WTC11 (cell line): ENCODE results near the gene KLHDC7A. TPM values are rescaled to one million over a fixed set of nuclear protein-coding genes. Genes with fewer than 3 reads are reported as not detected.

Experiments
- ATAC-seq: fragments of 200-7000 bp; cut with Tn5 transposase; 2 replicates; pipeline ENCODE4 v1.10.0; 2021; ENCODE audit warnings: mild to moderate bottlenecking, moderate library complexity
- CTCF ChIA-PET: fragments of 300-600 bp; sonication (Branson Sonifier 250); formaldehyde crosslinking; loops from one replicate; lab custom pipeline; 2021; ENCODE audit warnings: antibody characterized with exemption; lab: Charles Lee
- POLR2A ChIA-PET: fragments of 350-600 bp; sonication (Branson Sonifier 250); formaldehyde crosslinking; loops from one replicate; lab custom pipeline; 2021; ENCODE audit warnings: antibody characterized with exemption; lab: Charles Lee
- DNase-seq: peaks from one replicate; pipeline ENCODE4 v3.0.0; 2021; ENCODE audit warnings: low spot score
- H3K27ac Mint-ChIP-seq: 2 replicates; pipeline ENCODE4 v1.8.0; 2021; ENCODE audit warnings: mixed read lengths
- H3K27me3 Mint-ChIP-seq: 2 replicates; pipeline ENCODE4 v1.8.0; 2021; ENCODE audit warnings: low read depth, mild to moderate bottlenecking, moderate library complexity, mixed read lengths
- H3K36me3 Mint-ChIP-seq: 2 replicates; pipeline ENCODE4 v1.8.0; 2021; ENCODE audit warnings: mixed read lengths
- H3K4me1 Mint-ChIP-seq: 2 replicates; pipeline ENCODE4 v1.8.0; 2022; ENCODE audit warnings: mixed read lengths
- H3K4me3 Mint-ChIP-seq: 2 replicates; pipeline ENCODE4 v1.8.0; 2021; ENCODE audit warnings: mild to moderate bottlenecking, moderate library complexity, mixed read lengths
- H3K9me3 Mint-ChIP-seq: 2 replicates; pipeline ENCODE4 v1.8.0; 2021; ENCODE audit warnings: mixed read lengths
- CBFB ChIP-seq: sonication (generic); formaldehyde crosslinking; IDR thresholded peaks from 2 replicates; pipeline ENCODE4 v1.8.1; 2022; ENCODE audit warnings: mild to moderate bottlenecking, low read depth, missing genetic modification reagents
- CREB1 ChIP-seq: sonication (generic); formaldehyde crosslinking; IDR thresholded peaks from 2 replicates; pipeline ENCODE4 v1.8.0; 2023; ENCODE audit warnings: mild to moderate bottlenecking, missing genetic modification reagents
- CREM ChIP-seq: sonication (generic); formaldehyde crosslinking; IDR thresholded peaks from 2 replicates; pipeline ENCODE4 v1.8.1; 2022; ENCODE audit warnings: mild to moderate bottlenecking, missing genetic modification reagents, moderate library complexity
- ELF4 ChIP-seq: sonication (generic); formaldehyde crosslinking; IDR thresholded peaks from 2 replicates; pipeline ENCODE4 v1.8.1; 2022; ENCODE audit warnings: low read depth, mild to moderate bottlenecking, moderate library complexity, missing genetic modification reagents
- ESRRA ChIP-seq: sonication (generic); formaldehyde crosslinking; IDR thresholded peaks from 2 replicates; pipeline ENCODE4 v1.8.1; 2022; ENCODE audit warnings: mild to moderate bottlenecking, missing genetic modification reagents, borderline replicate concordance
- FOXK1 ChIP-seq: sonication (generic); formaldehyde crosslinking; IDR thresholded peaks from 2 replicates; pipeline ENCODE4 v1.8.0; 2022; ENCODE audit warnings: mild to moderate bottlenecking, moderate library complexity, missing genetic modification reagents
- GRHL2 ChIP-seq: fragments of 250-450 bp; sonication (Bioruptor Pico); IDR thresholded peaks from 2 replicates; pipeline ENCODE4 v1.8.0; 2022; ENCODE audit warnings: mild to moderate bottlenecking, moderate library complexity; ENCODE audit not compliant: insufficient replicate concordance, severe bottlenecking
- HMGA2 ChIP-seq: fragments of 250-450 bp; sonication (Bioruptor Pico); IDR thresholded peaks from 2 replicates; pipeline ENCODE4 v1.4.0; 2021; ENCODE audit warnings: mild to moderate bottlenecking, moderate library complexity
- JUN ChIP-seq: sonication (generic); formaldehyde crosslinking; IDR thresholded peaks from 2 replicates; pipeline ENCODE4 v1.8.0; 2023; ENCODE audit warnings: mild to moderate bottlenecking, missing genetic modification reagents
- KAT7 ChIP-seq: sonication (generic); formaldehyde crosslinking; IDR thresholded peaks from 2 replicates; pipeline ENCODE4 v1.8.1; 2023; ENCODE audit warnings: missing genetic modification reagents, mild to moderate bottlenecking, borderline replicate concordance
- NR1H2 ChIP-seq: sonication (generic); formaldehyde crosslinking; IDR thresholded peaks from 2 replicates; pipeline ENCODE4 v1.9.0; 2021; ENCODE audit warnings: mild to moderate bottlenecking, moderate library complexity, missing genetic modification reagents
- OVOL2 ChIP-seq: fragments of 250-450 bp; sonication (Bioruptor Pico); IDR thresholded peaks from 2 replicates; pipeline ENCODE4 v1.9.0; 2021; ENCODE audit warnings: mild to moderate bottlenecking, borderline replicate concordance
- SMAD3 ChIP-seq: sonication (generic); formaldehyde crosslinking; IDR thresholded peaks from 2 replicates; pipeline ENCODE4 v1.8.0; 2022; ENCODE audit warnings: missing genetic modification reagents, mild to moderate bottlenecking, borderline replicate concordance
- SMAD4 ChIP-seq: sonication (generic); formaldehyde crosslinking; IDR thresholded peaks from 2 replicates; pipeline ENCODE4 v1.8.0; 2022; ENCODE audit warnings: mild to moderate bottlenecking, missing genetic modification reagents
- ZBTB21 ChIP-seq: sonication (generic); formaldehyde crosslinking; IDR thresholded peaks from 2 replicates; pipeline ENCODE4 v1.8.1; 2023; ENCODE audit warnings: mild to moderate bottlenecking, missing genetic modification reagents, borderline replicate concordance
- ZMAT4 ChIP-seq: fragments of 250-450 bp; sonication (Bioruptor Pico); IDR thresholded peaks from 2 replicates; pipeline ENCODE4 v1.9.0; 2021; ENCODE audit warnings: mild to moderate bottlenecking
- ZNF263 ChIP-seq: sonication (generic); formaldehyde crosslinking; IDR thresholded peaks from 2 replicates; pipeline ENCODE4 v1.8.1; 2022; ENCODE audit warnings: low read depth, mild to moderate bottlenecking, moderate library complexity, missing genetic modification reagents
- ZNF317 ChIP-seq: sonication (generic); formaldehyde crosslinking; IDR thresholded peaks from 2 replicates; pipeline ENCODE4 v1.8.1; 2023; ENCODE audit warnings: low read depth, mild to moderate bottlenecking, moderate library complexity, missing genetic modification reagents, borderline replicate concordance
- ZNF416 ChIP-seq: fragments of 250-450 bp; sonication (Bioruptor Pico); IDR thresholded peaks from 2 replicates; pipeline ENCODE4 v1.9.0; 2021; ENCODE audit warnings: mild to moderate bottlenecking, inconsistent platforms
- ZNF671 ChIP-seq: fragments of 250-450 bp; sonication (Bioruptor Pico); IDR thresholded peaks from 2 replicates; pipeline ENCODE4 v1.8.0; 2021; ENCODE audit warnings: mild to moderate bottlenecking
- total RNA-seq: library from RNA; stranded (reverse); gene quantifications from 3 replicates; pipeline ENCODE4 v1.2.3, GENCODE V29; 2021
- TF ChIP-seq, protein P1 (sequence below): fragments of 250-450 bp; sonication (Bioruptor Pico); IDR thresholded peaks from 2 replicates; pipeline ENCODE4 v1.9.0; 2021; ENCODE audit warnings: moderate library complexity, mild to moderate bottlenecking, inconsistent platforms, borderline replicate concordance
- TF ChIP-seq, protein P2 (sequence below): sonication (generic); formaldehyde crosslinking; IDR thresholded peaks from 2 replicates; pipeline ENCODE4 v1.8.0; 2022; ENCODE audit warnings: missing genetic modification reagents
- TF ChIP-seq, protein P3 (sequence below): fragments of 200-600 bp; IDR thresholded peaks from 2 replicates; pipeline ENCODE4 v1.8.0; 2022; ENCODE audit warnings: antibody characterized with exemption
- TF ChIP-seq, protein P4 (sequence below): sonication (generic); formaldehyde crosslinking; IDR thresholded peaks from 2 replicates; pipeline ENCODE4 v1.8.1; 2023; ENCODE audit warnings: mild to moderate bottlenecking, missing genetic modification reagents, moderate library complexity
- TF ChIP-seq, protein P5 (sequence below): sonication (generic); formaldehyde crosslinking; IDR thresholded peaks from 2 replicates; pipeline ENCODE4 v1.8.0; 2022; ENCODE audit warnings: mild to moderate bottlenecking, missing genetic modification reagents

The KLHDC7A gene
- total RNA-seq, 1 experiment from 2014 or later = 14.3 TPM

DNA sequence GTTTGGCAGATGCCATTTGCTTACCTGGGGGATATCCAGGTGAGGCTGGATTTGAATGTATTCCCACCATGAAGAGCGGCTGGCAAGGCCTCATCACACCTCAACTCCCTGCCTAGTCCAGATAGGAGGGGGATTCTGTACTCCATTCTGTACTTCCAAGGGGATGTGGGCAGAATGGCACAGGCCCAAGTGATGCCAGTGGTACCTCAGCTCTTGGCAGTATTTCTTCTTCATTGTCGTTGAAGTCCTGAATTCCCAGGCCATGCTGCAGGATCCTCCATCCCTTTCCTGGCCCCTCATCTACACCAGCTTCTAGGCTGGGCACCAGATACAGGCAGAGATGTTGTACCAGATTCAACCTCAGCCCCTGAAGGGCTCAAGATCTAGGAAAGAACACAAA is 47.9 kb downstream of the KLHDC7A start:
- TF ChIP-seq, protein P1, sequence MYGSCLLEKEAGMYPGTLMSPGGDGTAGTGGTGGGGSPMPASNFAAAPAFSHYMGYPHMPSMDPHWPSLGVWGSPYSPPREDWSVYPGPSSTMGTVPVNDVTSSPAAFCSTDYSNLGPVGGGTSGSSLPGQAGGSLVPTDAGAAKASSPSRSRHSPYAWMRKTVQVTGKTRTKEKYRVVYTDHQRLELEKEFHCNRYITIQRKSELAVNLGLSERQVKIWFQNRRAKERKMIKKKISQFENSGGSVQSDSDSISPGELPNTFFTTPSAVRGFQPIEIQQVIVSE (CRISPR knock-in tag) = no peak
- TF ChIP-seq KAT7 (CRISPR knock-in tag) (no peak), HMGA2 (CRISPR knock-in tag) (no peak), SMAD3 (no peak), ZMAT4 (CRISPR knock-in tag) (no peak), ZNF317 (no peak), ZBTB21 (no peak), ZNF416 (CRISPR knock-in tag) (no peak), JUN (CRISPR knock-in tag) (no peak), FOXK1 (no peak), ELF4 (CRISPR knock-in tag) (no peak), CBFB (no peak)
- TF ChIP-seq, protein P2, sequence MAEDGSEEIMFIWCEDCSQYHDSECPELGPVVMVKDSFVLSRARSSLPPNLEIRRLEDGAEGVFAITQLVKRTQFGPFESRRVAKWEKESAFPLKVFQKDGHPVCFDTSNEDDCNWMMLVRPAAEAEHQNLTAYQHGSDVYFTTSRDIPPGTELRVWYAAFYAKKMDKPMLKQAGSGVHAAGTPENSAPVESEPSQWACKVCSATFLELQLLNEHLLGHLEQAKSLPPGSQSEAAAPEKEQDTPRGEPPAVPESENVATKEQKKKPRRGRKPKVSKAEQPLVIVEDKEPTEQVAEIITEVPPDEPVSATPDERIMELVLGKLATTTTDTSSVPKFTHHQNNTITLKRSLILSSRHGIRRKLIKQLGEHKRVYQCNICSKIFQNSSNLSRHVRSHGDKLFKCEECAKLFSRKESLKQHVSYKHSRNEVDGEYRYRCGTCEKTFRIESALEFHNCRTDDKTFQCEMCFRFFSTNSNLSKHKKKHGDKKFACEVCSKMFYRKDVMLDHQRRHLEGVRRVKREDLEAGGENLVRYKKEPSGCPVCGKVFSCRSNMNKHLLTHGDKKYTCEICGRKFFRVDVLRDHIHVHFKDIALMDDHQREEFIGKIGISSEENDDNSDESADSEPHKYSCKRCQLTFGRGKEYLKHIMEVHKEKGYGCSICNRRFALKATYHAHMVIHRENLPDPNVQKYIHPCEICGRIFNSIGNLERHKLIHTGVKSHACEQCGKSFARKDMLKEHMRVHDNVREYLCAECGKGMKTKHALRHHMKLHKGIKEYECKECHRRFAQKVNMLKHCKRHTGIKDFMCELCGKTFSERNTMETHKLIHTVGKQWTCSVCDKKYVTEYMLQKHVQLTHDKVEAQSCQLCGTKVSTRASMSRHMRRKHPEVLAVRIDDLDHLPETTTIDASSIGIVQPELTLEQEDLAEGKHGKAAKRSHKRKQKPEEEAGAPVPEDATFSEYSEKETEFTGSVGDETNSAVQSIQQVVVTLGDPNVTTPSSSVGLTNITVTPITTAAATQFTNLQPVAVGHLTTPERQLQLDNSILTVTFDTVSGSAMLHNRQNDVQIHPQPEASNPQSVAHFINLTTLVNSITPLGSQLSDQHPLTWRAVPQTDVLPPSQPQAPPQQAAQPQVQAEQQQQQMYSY = no peak
- TF ChIP-seq, protein P3, sequence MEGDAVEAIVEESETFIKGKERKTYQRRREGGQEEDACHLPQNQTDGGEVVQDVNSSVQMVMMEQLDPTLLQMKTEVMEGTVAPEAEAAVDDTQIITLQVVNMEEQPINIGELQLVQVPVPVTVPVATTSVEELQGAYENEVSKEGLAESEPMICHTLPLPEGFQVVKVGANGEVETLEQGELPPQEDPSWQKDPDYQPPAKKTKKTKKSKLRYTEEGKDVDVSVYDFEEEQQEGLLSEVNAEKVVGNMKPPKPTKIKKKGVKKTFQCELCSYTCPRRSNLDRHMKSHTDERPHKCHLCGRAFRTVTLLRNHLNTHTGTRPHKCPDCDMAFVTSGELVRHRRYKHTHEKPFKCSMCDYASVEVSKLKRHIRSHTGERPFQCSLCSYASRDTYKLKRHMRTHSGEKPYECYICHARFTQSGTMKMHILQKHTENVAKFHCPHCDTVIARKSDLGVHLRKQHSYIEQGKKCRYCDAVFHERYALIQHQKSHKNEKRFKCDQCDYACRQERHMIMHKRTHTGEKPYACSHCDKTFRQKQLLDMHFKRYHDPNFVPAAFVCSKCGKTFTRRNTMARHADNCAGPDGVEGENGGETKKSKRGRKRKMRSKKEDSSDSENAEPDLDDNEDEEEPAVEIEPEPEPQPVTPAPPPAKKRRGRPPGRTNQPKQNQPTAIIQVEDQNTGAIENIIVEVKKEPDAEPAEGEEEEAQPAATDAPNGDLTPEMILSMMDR = no peak
- Mint-ChIP-seq H3K36me3 (no peaks in the 10 kb centered on the region), H3K27ac (no peak overlapping the region), H3K4me3 (no peak overlapping the region), H3K27me3 (peaks cover 54% of the 10 kb centered on the region), H3K9me3 (no peaks in the 10 kb centered on the region), H3K4me1 (no peaks in the 10 kb centered on the region)
- DNase-seq = no peak
- POLR2A ChIA-PET = no interaction called here
- ATAC-seq = no peak
- CTCF ChIA-PET = interaction anchor here (1.0 kb wide), 1 partner anchor 28 kb away, joined by 4 read pairs; no protein-coding TSS in a partner anchor

DNA sequence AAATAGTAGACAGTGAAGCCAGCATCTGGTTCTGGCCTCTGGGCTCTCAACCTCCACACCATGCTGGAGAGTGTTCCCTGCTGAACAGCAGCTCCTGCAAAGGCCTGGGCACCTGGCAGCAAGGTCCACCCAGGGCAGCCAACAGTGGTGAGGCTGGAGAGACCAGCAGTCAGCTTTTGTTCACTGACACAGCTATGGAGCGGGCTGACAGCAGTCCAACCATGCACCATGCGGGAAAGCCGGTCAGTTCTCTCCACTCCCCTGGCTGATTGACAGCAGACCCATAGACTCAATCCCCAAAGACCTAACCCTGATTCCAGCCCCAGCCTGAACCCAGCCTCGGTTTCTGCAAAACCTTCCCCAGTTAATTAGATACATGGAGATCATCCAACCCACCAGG is 49.0 kb downstream of the KLHDC7A start:
- Mint-ChIP-seq H3K4me3 (no peak overlapping the region), H3K27ac (no peak overlapping the region), H3K4me1 (no peaks in the 10 kb centered on the region), H3K9me3 (no peaks in the 10 kb centered on the region), H3K36me3 (no peaks in the 10 kb centered on the region), H3K27me3 (peaks cover 50% of the 10 kb centered on the region)
- CTCF ChIA-PET = interaction anchor here (1.0 kb wide), 2 partner anchors 27 to 52 kb away, joined by 3 to 4 read pairs; no protein-coding TSS in a partner anchor
- ATAC-seq (no peak), DNase-seq (no peak)
- POLR2A ChIA-PET = no interaction called here
- TF ChIP-seq, protein P4, sequence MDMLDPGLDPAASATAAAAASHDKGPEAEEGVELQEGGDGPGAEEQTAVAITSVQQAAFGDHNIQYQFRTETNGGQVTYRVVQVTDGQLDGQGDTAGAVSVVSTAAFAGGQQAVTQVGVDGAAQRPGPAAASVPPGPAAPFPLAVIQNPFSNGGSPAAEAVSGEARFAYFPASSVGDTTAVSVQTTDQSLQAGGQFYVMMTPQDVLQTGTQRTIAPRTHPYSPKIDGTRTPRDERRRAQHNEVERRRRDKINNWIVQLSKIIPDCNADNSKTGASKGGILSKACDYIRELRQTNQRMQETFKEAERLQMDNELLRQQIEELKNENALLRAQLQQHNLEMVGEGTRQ (CRISPR knock-in tag) = no peak
- TF ChIP-seq, protein P1 (CRISPR knock-in tag) = no peak
- TF ChIP-seq NR1H2 (CRISPR knock-in tag) (no peak), ZNF671 (CRISPR knock-in tag) (no peak), CREB1 (CRISPR knock-in tag) (no peak), CREM (CRISPR knock-in tag) (no peak), SMAD4 (CRISPR knock-in tag) (no peak), ESRRA (CRISPR knock-in tag) (no peak), OVOL2 (no peak), ZNF263 (CRISPR knock-in tag) (no peak), ZNF416 (CRISPR knock-in tag) (no peak), HMGA2 (CRISPR knock-in tag) (no peak), GRHL2 (CRISPR knock-in tag) (no peak)
- TF ChIP-seq, protein P5, sequence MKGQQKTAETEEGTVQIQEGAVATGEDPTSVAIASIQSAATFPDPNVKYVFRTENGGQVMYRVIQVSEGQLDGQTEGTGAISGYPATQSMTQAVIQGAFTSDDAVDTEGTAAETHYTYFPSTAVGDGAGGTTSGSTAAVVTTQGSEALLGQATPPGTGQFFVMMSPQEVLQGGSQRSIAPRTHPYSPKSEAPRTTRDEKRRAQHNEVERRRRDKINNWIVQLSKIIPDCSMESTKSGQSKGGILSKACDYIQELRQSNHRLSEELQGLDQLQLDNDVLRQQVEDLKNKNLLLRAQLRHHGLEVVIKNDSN = no peak
